Upper lobe of left lung (tissue), 4 donors: Measurements from ENCODE around the gene TSPAN5.

Experiments used
- EP300 ChIP-seq, 4 donors: sonication (generic); formaldehyde crosslinking; IDR thresholded peaks; one replicate each; pipeline ENCODE4 v1.5.1; 2017; ENCODE audit warnings: antibody characterized with exemption in 4 of 4, control low read depth in 2 of 4
- POLR2AphosphoS5 ChIP-seq, 2 donors: sonication (generic); formaldehyde crosslinking; IDR thresholded peaks; one replicate each; pipeline ENCODE4 v1.5.1; 2017; ENCODE audit warnings: antibody characterized with exemption in 2 of 2
- TF ChIP-seq, protein P1 (sequence below), 6 experiments: fragments of 450-650 bp in 4 of 6; fragments of 200-600 bp in 2 of 6; sonication (generic) in 2 of 6; IDR thresholded peaks; one replicate each; pipeline ENCODE4 v1.5.1; 2016 to 2019; ENCODE audit warnings: antibody characterized with exemption in 6 of 6

DNA sequence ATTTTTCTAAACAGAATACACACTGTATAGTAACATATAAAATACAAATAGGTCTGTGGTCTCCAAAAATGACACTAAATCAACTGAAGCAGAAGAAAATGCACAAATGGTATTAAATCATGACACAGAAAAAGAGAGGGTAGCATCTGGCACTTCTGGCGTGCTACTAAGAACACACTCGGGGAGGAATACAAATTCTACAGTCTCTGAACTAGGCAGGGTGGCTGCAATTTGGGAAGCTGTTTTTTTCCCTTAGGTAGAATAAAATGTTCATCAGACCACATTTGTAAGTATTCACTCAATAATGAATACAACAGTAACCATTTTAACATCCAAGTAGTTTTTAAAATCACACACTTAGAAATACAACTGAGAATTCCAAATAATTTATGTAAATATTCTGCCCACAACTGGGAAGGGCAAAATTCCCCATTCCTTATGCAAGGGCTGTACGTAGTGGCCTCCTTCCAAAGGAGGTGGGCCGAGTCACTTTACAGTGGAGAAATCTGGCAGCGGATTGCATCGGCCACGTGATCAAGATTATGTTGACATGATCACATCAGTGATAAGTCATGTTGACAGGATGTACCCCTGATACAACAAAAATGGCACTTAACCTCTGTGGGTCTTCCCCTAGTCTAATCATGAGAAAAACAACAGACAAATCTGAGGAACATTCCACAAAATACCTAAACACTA is 101.1 kb downstream of the TSPAN5 start:
- TF ChIP-seq, protein P1, sequence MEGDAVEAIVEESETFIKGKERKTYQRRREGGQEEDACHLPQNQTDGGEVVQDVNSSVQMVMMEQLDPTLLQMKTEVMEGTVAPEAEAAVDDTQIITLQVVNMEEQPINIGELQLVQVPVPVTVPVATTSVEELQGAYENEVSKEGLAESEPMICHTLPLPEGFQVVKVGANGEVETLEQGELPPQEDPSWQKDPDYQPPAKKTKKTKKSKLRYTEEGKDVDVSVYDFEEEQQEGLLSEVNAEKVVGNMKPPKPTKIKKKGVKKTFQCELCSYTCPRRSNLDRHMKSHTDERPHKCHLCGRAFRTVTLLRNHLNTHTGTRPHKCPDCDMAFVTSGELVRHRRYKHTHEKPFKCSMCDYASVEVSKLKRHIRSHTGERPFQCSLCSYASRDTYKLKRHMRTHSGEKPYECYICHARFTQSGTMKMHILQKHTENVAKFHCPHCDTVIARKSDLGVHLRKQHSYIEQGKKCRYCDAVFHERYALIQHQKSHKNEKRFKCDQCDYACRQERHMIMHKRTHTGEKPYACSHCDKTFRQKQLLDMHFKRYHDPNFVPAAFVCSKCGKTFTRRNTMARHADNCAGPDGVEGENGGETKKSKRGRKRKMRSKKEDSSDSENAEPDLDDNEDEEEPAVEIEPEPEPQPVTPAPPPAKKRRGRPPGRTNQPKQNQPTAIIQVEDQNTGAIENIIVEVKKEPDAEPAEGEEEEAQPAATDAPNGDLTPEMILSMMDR (IDR thresholded peaks at IDR 0.05): no peak
- TF ChIP-seq EP300 (IDR thresholded peaks at IDR 0.05) (no peak), POLR2AphosphoS5 (IDR thresholded peaks at IDR 0.05) (no peak)
